PC-3 (cell line): Measurements from ENCODE around the gene PAK4.

Experiments used
- CTCF ChIP-seq: fragments of 300-600 bp; sonication (generic); conservative IDR thresholded peaks from 2 replicates; pipeline ENCODE4 v1.5.1; 2017; ENCODE audit warnings: antibody characterized with exemption, low read depth, mild to moderate bottlenecking, low read length
- EZH2phosphoT487 ChIP-seq: fragments of 300-600 bp; sonication (generic); IDR thresholded peaks from 2 replicates; pipeline ENCODE4 v1.6.1; 2018; ENCODE audit warnings: mild to moderate bottlenecking, antibody characterized with exemption, low read length, borderline replicate concordance

DNA sequence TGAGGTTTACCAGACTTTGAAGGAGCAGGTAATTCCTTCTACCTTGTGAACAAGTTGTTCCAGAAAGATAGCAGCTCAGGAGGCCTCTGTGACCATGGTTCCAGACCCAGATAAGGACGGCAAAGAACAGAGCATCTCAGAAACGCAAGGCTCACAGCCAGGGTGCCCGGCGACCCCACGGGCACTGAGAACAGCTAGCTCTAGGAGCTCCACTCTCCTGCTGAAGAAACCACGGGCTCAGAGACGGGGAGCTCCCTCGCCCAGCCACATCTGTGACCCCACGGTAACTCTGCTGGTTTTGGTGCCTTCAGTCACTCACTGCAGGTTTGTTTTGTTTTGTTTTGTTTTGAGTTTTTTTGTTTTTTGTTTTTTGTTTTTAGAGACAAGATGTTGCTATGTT is 55.2 kb downstream of the PAK4 start:
- TF ChIP-seq CTCF (no peak), EZH2phosphoT487 (no peak)
